Loucy (cell line): ENCODE results near the gene GLT8D2.

Source experiments
- H2AFZ ChIP-seq: fragments of 200-600 bp; sonication (generic); 2 replicates; pipeline ENCODE4 v1.6.0; 2016; ENCODE audit warnings: antibody characterized with exemption, mild to moderate bottlenecking, low read length, moderate library complexity
- H3F3A ChIP-seq: fragments of 200-600 bp; 2 replicates; pipeline ENCODE4 v1.6.0; 2016; ENCODE audit warnings: antibody characterized with exemption, low read depth, mild to moderate bottlenecking
- H3K27me3 ChIP-seq: fragments of 200-600 bp; sonication (generic); 2 replicates; pipeline ENCODE4 v1.6.1; 2014; ENCODE audit warnings: low read length, mild to moderate bottlenecking; ENCODE audit not compliant: insufficient read depth, poor library complexity, severe bottlenecking
- H3K36me3 ChIP-seq: fragments of 200-600 bp; sonication (generic); 2 replicates; pipeline ENCODE4 v1.6.1; 2016; ENCODE audit warnings: low read length; ENCODE audit not compliant: insufficient read depth
- H3K4me1 ChIP-seq: fragments of 200-600 bp; sonication (generic); 2 replicates; pipeline ENCODE4 v1.5.1; 2014; ENCODE audit warnings: low read length, mild to moderate bottlenecking; ENCODE audit not compliant: insufficient read depth, poor library complexity, severe bottlenecking
- H3K4me2 ChIP-seq: fragments of 200-600 bp; sonication (generic); 2 replicates; pipeline ENCODE4 v1.6.0; 2014; ENCODE audit warnings: antibody characterized with exemption, low read length, low read depth, mild to moderate bottlenecking; ENCODE audit not compliant: poor library complexity, severe bottlenecking
- H3K4me3 ChIP-seq: fragments of 200-600 bp; sonication (generic); 2 replicates; pipeline ENCODE4 v1.5.1; 2014; ENCODE audit warnings: low read length, mild to moderate bottlenecking, mixed read lengths; ENCODE audit not compliant: poor library complexity, severe bottlenecking
- H3K79me2 ChIP-seq: fragments of 200-600 bp; sonication (generic); 2 replicates; pipeline ENCODE4 v1.6.1; 2014; ENCODE audit warnings: low read length; ENCODE audit not compliant: insufficient read depth
- H3K9ac ChIP-seq: fragments of 200-600 bp; sonication (generic); 2 replicates; pipeline ENCODE4 v1.6.0; 2014; ENCODE audit warnings: mild to moderate bottlenecking, low read depth, low read length, moderate library complexity; ENCODE audit not compliant: poor library complexity, severe bottlenecking
- H3K9me2 ChIP-seq: fragments of 200-600 bp; sonication (generic); replicated peaks from 2 replicates; pipeline ENCODE4 v1.6.1; 2016; ENCODE audit warnings: low read depth, low read length, mixed read lengths
- H3K9me3 ChIP-seq: fragments of 200-600 bp; sonication (generic); 2 replicates; pipeline ENCODE4 v1.6.1; 2014; ENCODE audit warnings: mild to moderate bottlenecking, antibody characterized with exemption, low read length, low read depth; ENCODE audit not compliant: insufficient read depth
- H4K20me1 ChIP-seq: fragments of 200-600 bp; sonication (generic); 2 replicates; pipeline ENCODE4 v1.6.0; 2014; ENCODE audit warnings: antibody characterized with exemption, low read length, mild to moderate bottlenecking; ENCODE audit not compliant: insufficient read depth, poor library complexity, severe bottlenecking
- CTCF ChIP-seq: fragments of 200-600 bp; sonication (generic); conservative IDR thresholded peaks from 2 replicates; pipeline ENCODE4 v1.5.1; 2014; ENCODE audit warnings: mild to moderate bottlenecking, antibody characterized with exemption, low read length
- EZH2phosphoT487 ChIP-seq: fragments of 200-600 bp; IDR thresholded peaks from 2 replicates; pipeline ENCODE4 v1.6.1; 2018; ENCODE audit warnings: antibody characterized with exemption, mild to moderate bottlenecking, moderate library complexity, borderline replicate concordance

GLT8D2 gene

GRCh38 chr12:103996595-103996994, 53.4 kb downstream of the GLT8D2 start:
- no peak overlapping the region for H3K4me3 ChIP-seq
- H3K4me1 ChIP-seq = no peaks in the 10 kb centered on the region
- H3K27me3 ChIP-seq = no peaks in the 10 kb centered on the region
- H3K79me2 ChIP-seq = no peaks in the 10 kb centered on the region
- no peak for TF ChIP-seq EZH2phosphoT487
- TF ChIP-seq CTCF = no peak
- H4K20me1 ChIP-seq = no peaks in the 10 kb centered on the region
- H3K4me2 ChIP-seq = no peak overlapping the region
- H3K9me3 ChIP-seq = no peaks in the 10 kb centered on the region
- H2AFZ ChIP-seq = no peak overlapping the region
- no peaks in the 10 kb centered on the region for H3F3A ChIP-seq
- no peak overlapping the region for H3K9ac ChIP-seq
- no peaks in the 10 kb centered on the region for H3K36me3 ChIP-seq
- H3K9me2 ChIP-seq = no peaks in the 10 kb centered on the region

- Histone ChIP-seq H3K79me2 (no peaks in the 10 kb centered on the region), H3K9me3 (no peaks in the 10 kb centered on the region), H3K27me3 (no peaks in the 10 kb centered on the region), H3F3A (no peaks in the 10 kb centered on the region), H3K4me1 (no peaks in the 10 kb centered on the region), H3K36me3 (peaks cover 5% of the 10 kb centered on the region; the same call in 1 of the 2 replicates), H3K9me2 (no peaks in the 10 kb centered on the region), H3K4me2 (no peak overlapping the region), H3K4me3 (no peak overlapping the region), H3K9ac (no peak overlapping the region), H4K20me1 (no peaks in the 10 kb centered on the region), H2AFZ (no peak overlapping the region)
- TF ChIP-seq EZH2phosphoT487 (no peak), CTCF (no peak)
These were observed 55.8 kb downstream of the GLT8D2 start for GRCh38 chr12:103994235-103994634.

- H2AFZ ChIP-seq = no peak overlapping the region
- no peaks in the 10 kb centered on the region for H3K79me2 ChIP-seq
- no peaks in the 10 kb centered on the region for H4K20me1 ChIP-seq
- H3K27me3 ChIP-seq = no peaks in the 10 kb centered on the region
- no peak overlapping the region for H3K4me3 ChIP-seq
- peaks cover 62% of the 10 kb centered on the region for H3K36me3 ChIP-seq
- no peak overlapping the region for H3K9ac ChIP-seq
- H3K9me2 ChIP-seq = no peaks in the 10 kb centered on the region
- H3F3A ChIP-seq = no peaks in the 10 kb centered on the region
- no peak overlapping the region for H3K4me2 ChIP-seq
- H3K9me3 ChIP-seq = no peaks in the 10 kb centered on the region
- TF ChIP-seq CTCF (no peak), EZH2phosphoT487 (no peak)
- H3K4me1 ChIP-seq = no peaks in the 10 kb centered on the region
These were observed 63.2 kb downstream of the GLT8D2 start for GRCh38 chr12:103986829-103987228.
